Fibroblast of lung (primary cell): ENCODE data around the gene RAB44.

ENCODE experiments used
- CTCF ChIP-seq, 2 donors: IDR thresholded peaks in 1 of 2; conservative IDR thresholded peaks in 1 of 2; 1 replicate in 1 of 2; 2 replicates in 1 of 2; pipeline ENCODE4 v1.5.1; 2011 to 2012; ENCODE audit warnings: low read length in 2 of 2, control low read depth in 1 of 2, inconsistent platforms in 1 of 2, low read depth in 1 of 2, mild to moderate bottlenecking in 1 of 2
- EZH2 ChIP-seq: IDR thresholded peaks from 2 replicates; pipeline ENCODE4 v1.5.1; 2012; ENCODE audit warnings: low read length, control low read depth, mild to moderate bottlenecking; ENCODE audit errors: missing control alignments

GRCh38 chr6:36668591-36668990 is 29.0 kb upstream of the RAB44 start:
- TF ChIP-seq CTCF (conservative IDR thresholded peaks at IDR 0.05 in 1 of 2, IDR thresholded peaks at IDR 0.05 in 1 of 2; ENCODE audit: low read depth in 1 of 2, low read length in 2 of 2): no peak
- TF ChIP-seq EZH2: no peak
